Measurements from ENCODE around the gene ANKRD42. TPM values are rescaled to one million over a fixed set of nuclear protein-coding genes. Genes with fewer than 3 reads are reported as not detected.

The ANKRD42 gene
- total RNA-seq, 1 experiment from 2014 or later: 10.4 TPM

GRCh38 chr11:83181815-83182214 is 11.7 kb upstream of the ANKRD42 start:
- ChIA-PET POLR2A (ENCODE audit: unreplicated experiment) (no interaction called here), CTCF (interaction anchor here (1.0 kb wide), 1 partner anchor 98 kb away, joined by 3 read pairs; no protein-coding TSS in a partner anchor)
- Histone ChIP-seq H3K27me3 (ENCODE audit: insufficient read depth, low read depth) (no peaks in the 10 kb centered on the region), H3K9me2 (ENCODE audit: insufficient read depth) (no peaks in the 10 kb centered on the region), H3K4me1 (replicated peaks; ENCODE audit: insufficient read depth) (no peaks in the 10 kb centered on the region), H3K9me3 (ENCODE audit: insufficient read depth, low read depth) (no peaks in the 10 kb centered on the region), H4K20me1 (ENCODE audit: insufficient read depth) (peaks cover 60% of the 10 kb centered on the region), H3K36me3 (ENCODE audit: low read depth) (peaks cover 69% of the 10 kb centered on the region), H2AFZ (no peak overlapping the region), H3K79me2 (ENCODE audit: low read depth) (peaks cover 14% of the 10 kb centered on the region), H3F3A (ENCODE audit: insufficient read depth, low read depth) (peaks cover 69% of the 10 kb centered on the region), H3K27ac (no peak overlapping the region), H3K4me2 (no peak overlapping the region), H3K4me3 (no peak overlapping the region)
- no peak for DNase-seq
- BruUV-seq (replicated peaks): no TSS peak
- intact Hi-C loops (cut with micrococcal nuclease; ENCODE audit: unreplicated experiment): no loop called here
- no peak for TF ChIP-seq EZH2 (IDR thresholded peaks at IDR 0.05; ENCODE audit: low read depth)
- TF ChIP-seq, protein P1, sequence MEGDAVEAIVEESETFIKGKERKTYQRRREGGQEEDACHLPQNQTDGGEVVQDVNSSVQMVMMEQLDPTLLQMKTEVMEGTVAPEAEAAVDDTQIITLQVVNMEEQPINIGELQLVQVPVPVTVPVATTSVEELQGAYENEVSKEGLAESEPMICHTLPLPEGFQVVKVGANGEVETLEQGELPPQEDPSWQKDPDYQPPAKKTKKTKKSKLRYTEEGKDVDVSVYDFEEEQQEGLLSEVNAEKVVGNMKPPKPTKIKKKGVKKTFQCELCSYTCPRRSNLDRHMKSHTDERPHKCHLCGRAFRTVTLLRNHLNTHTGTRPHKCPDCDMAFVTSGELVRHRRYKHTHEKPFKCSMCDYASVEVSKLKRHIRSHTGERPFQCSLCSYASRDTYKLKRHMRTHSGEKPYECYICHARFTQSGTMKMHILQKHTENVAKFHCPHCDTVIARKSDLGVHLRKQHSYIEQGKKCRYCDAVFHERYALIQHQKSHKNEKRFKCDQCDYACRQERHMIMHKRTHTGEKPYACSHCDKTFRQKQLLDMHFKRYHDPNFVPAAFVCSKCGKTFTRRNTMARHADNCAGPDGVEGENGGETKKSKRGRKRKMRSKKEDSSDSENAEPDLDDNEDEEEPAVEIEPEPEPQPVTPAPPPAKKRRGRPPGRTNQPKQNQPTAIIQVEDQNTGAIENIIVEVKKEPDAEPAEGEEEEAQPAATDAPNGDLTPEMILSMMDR (conservative IDR thresholded peaks at IDR 0.05): no peak

GRCh38 chr11:83185767-83186166 is 7.7 kb upstream of the ANKRD42 start:
- Histone ChIP-seq H3K9me2 (ENCODE audit: insufficient read depth) (no peaks in the 10 kb centered on the region), H3K27ac (no peak overlapping the region), H3K4me2 (no peak overlapping the region), H3K79me2 (ENCODE audit: low read depth) (no peaks in the 10 kb centered on the region; the same call in 1 of the 2 replicates), H3K9me3 (ENCODE audit: insufficient read depth, low read depth) (no peaks in the 10 kb centered on the region), H3K4me1 (replicated peaks; ENCODE audit: insufficient read depth) (no peaks in the 10 kb centered on the region), H3F3A (ENCODE audit: insufficient read depth, low read depth) (peaks cover 74% of the 10 kb centered on the region), H3K27me3 (ENCODE audit: insufficient read depth, low read depth) (no peaks in the 10 kb centered on the region), H2AFZ (no peak overlapping the region), H3K4me3 (no peak overlapping the region), H3K36me3 (ENCODE audit: low read depth) (peaks cover 45% of the 10 kb centered on the region), H4K20me1 (ENCODE audit: insufficient read depth) (peaks cover 37% of the 10 kb centered on the region)
- no TSS peak for BruUV-seq (replicated peaks)
- TF ChIP-seq EZH2 (IDR thresholded peaks at IDR 0.05; ENCODE audit: low read depth): no peak
- TF ChIP-seq, protein P1 (conservative IDR thresholded peaks at IDR 0.05): no peak
- POLR2A ChIA-PET (ENCODE audit: unreplicated experiment): interaction anchor here (0.6 to 0.7 kb wide), 2 partner anchors 422 to 539 kb away, joined by 7 to 8 read pairs; no protein-coding TSS in a partner anchor
- intact Hi-C loops (cut with micrococcal nuclease; ENCODE audit: unreplicated experiment): no loop called here
- DNase-seq: no peak
- CTCF ChIA-PET: no interaction called here

DNA sequence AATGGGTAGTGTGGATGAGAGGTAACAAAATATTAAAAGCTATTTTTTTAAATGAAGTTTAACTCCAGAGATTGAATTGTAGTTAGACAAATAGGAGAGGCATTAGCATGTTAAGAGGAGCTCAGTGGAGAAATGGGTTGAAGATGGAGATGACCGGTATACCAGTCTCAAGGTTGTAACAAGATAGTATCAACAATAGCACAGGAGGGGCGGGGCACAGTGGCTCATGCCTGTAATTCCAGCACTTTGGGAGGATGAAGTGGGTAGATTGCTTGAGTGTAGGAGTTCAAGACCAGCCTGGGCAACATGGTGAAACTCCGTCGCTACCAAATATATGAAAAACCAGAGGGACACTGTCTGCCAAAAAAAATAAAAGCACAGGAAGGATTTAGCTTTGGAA is 6.0 kb upstream of the ANKRD42 start:
- Histone ChIP-seq H3K4me2 (no peak overlapping the region), H3K79me2 (ENCODE audit: low read depth) (peaks cover 12% of the 10 kb centered on the region), H3K9me3 (ENCODE audit: insufficient read depth, low read depth) (no peaks in the 10 kb centered on the region), H3K36me3 (ENCODE audit: low read depth) (peaks cover 51% of the 10 kb centered on the region), H3K9me2 (ENCODE audit: insufficient read depth) (no peaks in the 10 kb centered on the region), H3K27me3 (ENCODE audit: insufficient read depth, low read depth) (no peaks in the 10 kb centered on the region), H3K27ac (no peak overlapping the region), H3K4me3 (no peak overlapping the region), H2AFZ (no peak overlapping the region), H3K4me1 (replicated peaks; ENCODE audit: insufficient read depth) (peaks cover 6% of the 10 kb centered on the region; the same call in 1 of the 2 replicates), H4K20me1 (ENCODE audit: insufficient read depth) (peaks cover 29% of the 10 kb centered on the region), H3F3A (ENCODE audit: insufficient read depth, low read depth) (peaks cover 75% of the 10 kb centered on the region)
- CTCF ChIA-PET: no interaction called here
- TF ChIP-seq EZH2 (IDR thresholded peaks at IDR 0.05; ENCODE audit: low read depth): no peak
- TF ChIP-seq, protein P1 (conservative IDR thresholded peaks at IDR 0.05): no peak
- POLR2A ChIA-PET (ENCODE audit: unreplicated experiment): no interaction called here
- BruUV-seq (replicated peaks): no TSS peak
- no peak for DNase-seq
- intact Hi-C loops (cut with micrococcal nuclease; ENCODE audit: unreplicated experiment): no loop called here

Measured in PC-9 (cell line).